SK-N-MC (cell line): ENCODE measurements around the gene IQCC.

Source experiments
- EZH2 ChIP-seq: fragments of 200-600 bp; sonication (generic); IDR thresholded peaks from one replicate; pipeline ENCODE4 v1.6.1; 2017; ENCODE audit warnings: antibody characterized with exemption
- FOXP2 ChIP-seq: optimal IDR thresholded peaks from 2 replicates; pipeline ENCODE3; 2011; ENCODE audit warnings: mild to moderate bottlenecking, moderate library complexity; ENCODE audit not compliant: insufficient read depth; ENCODE audit errors: extremely low read length, control extremely low read depth
- POLR2AphosphoS5 ChIP-seq: IDR thresholded peaks from 2 replicates; pipeline ENCODE4 v1.6.1; 2012; ENCODE audit warnings: mild to moderate bottlenecking, low read depth, low read length, borderline replicate concordance

GRCh38 chr1:32186077-32186476, 19.4 kb upstream of the IQCC start:
- TF ChIP-seq FOXP2: no peak
- TF ChIP-seq EZH2: no peak
- no peak for TF ChIP-seq POLR2AphosphoS5
